HFFc6 (cell line): ENCODE data around the gene REPIN1. TPM values are rescaled to one million over a fixed set of nuclear protein-coding genes. Genes with fewer than 3 reads are reported as not detected.

Source experiments
- DNase-seq: peaks from one replicate; pipeline ENCODE4 v3.0.0-alpha.2; 2018
- H3K27ac Mint-ChIP-seq: 2 replicates; pipeline ENCODE4 v1.8.0; 2020; ENCODE audit warnings: mild to moderate bottlenecking, mixed read lengths
- H3K27me3 Mint-ChIP-seq: 2 replicates; pipeline ENCODE4 v1.8.0; 2021; ENCODE audit warnings: mild to moderate bottlenecking, moderate library complexity, mixed read lengths; ENCODE audit not compliant: insufficient read depth
- H3K36me3 Mint-ChIP-seq: 2 replicates; pipeline ENCODE4 v1.8.0; 2021; ENCODE audit warnings: low read depth, mixed read lengths
- H3K4me1 Mint-ChIP-seq: 2 replicates; pipeline ENCODE4 v1.8.0; 2020; ENCODE audit warnings: low read depth, mixed read lengths
- H3K4me3 Mint-ChIP-seq: 2 replicates; pipeline ENCODE4 v1.8.0; 2020; ENCODE audit warnings: mild to moderate bottlenecking, moderate library complexity, mixed read lengths
- H3K9me3 Mint-ChIP-seq: 2 replicates; pipeline ENCODE4 v1.8.0; 2020; ENCODE audit warnings: mild to moderate bottlenecking, mixed read lengths
- total RNA-seq, 6 experiments: library from RNA; stranded (reverse); fragmentation: NEBNext Ultra II Directional; extraction: Animal tissue kit (Norgen Biotek cat#: 25700); gene quantifications; 2 replicates in 1 of 6; 3 replicates in 5 of 6; pipeline ENCODE4 v1.2.3, GENCODE V29; 2021
- TF ChIP-seq, protein P1 (sequence below): fragments of 200-600 bp; sonication (generic); IDR thresholded peaks from 2 replicates; pipeline ENCODE4 v1.5.0; 2021; ENCODE audit warnings: antibody characterized with exemption, mild to moderate bottlenecking

REPIN1 gene
- total RNA-seq, 6 experiments from 2014 or later = 68.8 to 78.3 (median 75.5) TPM

- TF ChIP-seq, protein P1, sequence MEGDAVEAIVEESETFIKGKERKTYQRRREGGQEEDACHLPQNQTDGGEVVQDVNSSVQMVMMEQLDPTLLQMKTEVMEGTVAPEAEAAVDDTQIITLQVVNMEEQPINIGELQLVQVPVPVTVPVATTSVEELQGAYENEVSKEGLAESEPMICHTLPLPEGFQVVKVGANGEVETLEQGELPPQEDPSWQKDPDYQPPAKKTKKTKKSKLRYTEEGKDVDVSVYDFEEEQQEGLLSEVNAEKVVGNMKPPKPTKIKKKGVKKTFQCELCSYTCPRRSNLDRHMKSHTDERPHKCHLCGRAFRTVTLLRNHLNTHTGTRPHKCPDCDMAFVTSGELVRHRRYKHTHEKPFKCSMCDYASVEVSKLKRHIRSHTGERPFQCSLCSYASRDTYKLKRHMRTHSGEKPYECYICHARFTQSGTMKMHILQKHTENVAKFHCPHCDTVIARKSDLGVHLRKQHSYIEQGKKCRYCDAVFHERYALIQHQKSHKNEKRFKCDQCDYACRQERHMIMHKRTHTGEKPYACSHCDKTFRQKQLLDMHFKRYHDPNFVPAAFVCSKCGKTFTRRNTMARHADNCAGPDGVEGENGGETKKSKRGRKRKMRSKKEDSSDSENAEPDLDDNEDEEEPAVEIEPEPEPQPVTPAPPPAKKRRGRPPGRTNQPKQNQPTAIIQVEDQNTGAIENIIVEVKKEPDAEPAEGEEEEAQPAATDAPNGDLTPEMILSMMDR = no peak
- Mint-ChIP-seq H3K4me1 (peaks cover 6% of the 10 kb centered on the region; the same call in 1 of the 2 replicates), H3K27me3 (peaks cover 30% of the 10 kb centered on the region), H3K36me3 (no peaks in the 10 kb centered on the region), H3K4me3 (no peak within 1 kb of the TSS), H3K9me3 (no peaks in the 10 kb centered on the region), H3K27ac (no peak within 1 kb of the TSS)
- no peak for DNase-seq
Measured at GRCh38 chr7:150341263-150342120, 27.1 kb upstream of the REPIN1 start, which contains the start of gene RARRES2. TSS of gene RARRES2 (minus strand) at chr7:150341629. CDS start at chr7:150340609, 1,020 bp downstream.

- H3K4me3 Mint-ChIP-seq = no peak overlapping the region
- no peaks in the 10 kb centered on the region for H3K9me3 Mint-ChIP-seq
- peaks cover 32% of the 10 kb centered on the region for H3K27me3 Mint-ChIP-seq
- DNase-seq = no peak
- no peaks in the 10 kb centered on the region for H3K36me3 Mint-ChIP-seq
- H3K27ac Mint-ChIP-seq = no peak overlapping the region
- TF ChIP-seq, protein P1 = no peak
- peaks cover 6% of the 10 kb centered on the region; the same call in 1 of the 2 replicates for H3K4me1 Mint-ChIP-seq
Measured at GRCh38 chr7:150342121-150342408, 26.6 kb upstream of the REPIN1 start.

GRCh38 chr7:150343225-150343624, 25.4 kb upstream of the REPIN1 start:
- H3K27ac Mint-ChIP-seq = no peak overlapping the region
- H3K36me3 Mint-ChIP-seq = no peaks in the 10 kb centered on the region
- peaks cover 6% of the 10 kb centered on the region; the same call in 1 of the 2 replicates for H3K4me1 Mint-ChIP-seq
- no peak for DNase-seq
- no peak overlapping the region for H3K4me3 Mint-ChIP-seq
- H3K9me3 Mint-ChIP-seq = no peaks in the 10 kb centered on the region
- TF ChIP-seq, protein P1 = no peak
- H3K27me3 Mint-ChIP-seq = peaks cover 32% of the 10 kb centered on the region

DNA sequence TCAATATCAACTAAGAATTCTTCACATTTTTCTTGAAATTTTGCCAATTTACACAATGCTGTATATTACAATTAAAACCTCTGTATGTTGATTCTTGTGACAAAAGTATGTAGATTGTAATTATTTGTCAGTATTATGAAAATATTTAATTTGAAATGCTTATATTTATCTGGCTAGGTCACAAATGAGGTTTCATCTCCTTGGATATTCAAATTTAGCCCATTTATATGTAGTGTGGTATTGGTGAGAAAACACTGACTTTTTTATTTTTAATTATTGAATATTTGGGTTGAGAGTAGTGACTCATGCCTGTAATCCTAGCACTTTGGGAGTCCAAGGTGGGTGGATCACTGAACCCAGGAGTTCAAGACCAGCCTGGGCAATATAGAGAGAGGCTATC, 24.3 kb upstream of the REPIN1 start:
- H3K36me3 Mint-ChIP-seq = no peaks in the 10 kb centered on the region
- no peak overlapping the region for H3K4me3 Mint-ChIP-seq
- TF ChIP-seq, protein P1 = no peak
- no peak overlapping the region for H3K27ac Mint-ChIP-seq
- H3K9me3 Mint-ChIP-seq = no peaks in the 10 kb centered on the region
- H3K27me3 Mint-ChIP-seq = peaks cover 30% of the 10 kb centered on the region
- peaks cover 6% of the 10 kb centered on the region; the same call in 1 of the 2 replicates for H3K4me1 Mint-ChIP-seq
- no peak for DNase-seq

GRCh38 chr7:150345012-150345411, 23.6 kb upstream of the REPIN1 start:
- Mint-ChIP-seq H3K4me3 (no peak overlapping the region), H3K27me3 (peaks cover 23% of the 10 kb centered on the region), H3K4me1 (peaks cover 2% of the 10 kb centered on the region; the same call in 1 of the 2 replicates), H3K27ac (no peak overlapping the region), H3K36me3 (no peaks in the 10 kb centered on the region), H3K9me3 (no peaks in the 10 kb centered on the region)
- TF ChIP-seq, protein P1 = no peak
- no peak for DNase-seq
